ENCODE measurements around the gene B4GALT3.

The B4GALT3 gene

GRCh38 chr1:161195171-161195570 lies 17.9 kb upstream of the B4GALT3 start:
- no peaks in the 10 kb centered on the region for H3K9me3 ChIP-seq (ENCODE audit: control insufficient read depth in 1 of 2, low read length in 2 of 2)
- peak overlapping the region; percentile 36 to 68 for H3K4me3 ChIP-seq (ENCODE audit: low read depth in 1 of 2, low read length in 2 of 2)
- H3K27ac ChIP-seq (ENCODE audit: low read length) = no peak overlapping the region
- no peaks in the 10 kb centered on the region for H3K27me3 ChIP-seq (ENCODE audit: low read depth, low read length)
- H3K36me3 ChIP-seq (ENCODE audit: control insufficient read depth in 1 of 2, insufficient read depth in 2 of 2, low read length in 2 of 2) = peaks cover 17 to 18% of the 10 kb centered on the region in 2 donors
- peaks cover 12 to 38% of the 10 kb centered on the region in 2 donors for H3K4me1 ChIP-seq (ENCODE audit: control insufficient read depth in 1 of 2, insufficient read depth in 2 of 2, low read length in 2 of 2)

- H3K27me3 ChIP-seq (ENCODE audit: low read depth, low read length) = no peaks in the 10 kb centered on the region
- peaks cover 17 to 18% of the 10 kb centered on the region in 2 donors for H3K36me3 ChIP-seq (ENCODE audit: control insufficient read depth in 1 of 2, insufficient read depth in 2 of 2, low read length in 2 of 2)
- H3K9me3 ChIP-seq (ENCODE audit: control insufficient read depth in 1 of 2, low read length in 2 of 2) = no peaks in the 10 kb centered on the region
- peaks cover 12 to 33% of the 10 kb centered on the region in 2 donors for H3K4me1 ChIP-seq (ENCODE audit: control insufficient read depth in 1 of 2, insufficient read depth in 2 of 2, low read length in 2 of 2)
- no peak overlapping the region for H3K27ac ChIP-seq (ENCODE audit: low read length)
- no peak overlapping the region for H3K4me3 ChIP-seq (ENCODE audit: low read depth in 1 of 2, low read length in 2 of 2)
Observed at GRCh38 chr1:161193561-161194235, 16.4 kb upstream of the B4GALT3 start.

- peak overlapping the region; percentile 23 for H3K27ac ChIP-seq (ENCODE audit: low read length)
- H3K4me3 ChIP-seq (ENCODE audit: low read depth in 1 of 2, low read length in 2 of 2) = no peak overlapping the region
- H3K36me3 ChIP-seq (ENCODE audit: control insufficient read depth in 1 of 2, insufficient read depth in 2 of 2, low read length in 2 of 2) = peaks cover 17 to 18% of the 10 kb centered on the region in 2 donors
- H3K9me3 ChIP-seq (ENCODE audit: control insufficient read depth in 1 of 2, low read length in 2 of 2) = no peaks in the 10 kb centered on the region
- H3K27me3 ChIP-seq (ENCODE audit: low read depth, low read length) = no peaks in the 10 kb centered on the region
- H3K4me1 ChIP-seq (ENCODE audit: control insufficient read depth in 1 of 2, insufficient read depth in 2 of 2, low read length in 2 of 2) = peaks cover 12 to 25% of the 10 kb centered on the region in 2 donors
Observed at GRCh38 chr1:161192476-161193465, 15.5 kb upstream of the B4GALT3 start.

GRCh38 chr1:161191971-161192370 lies 14.7 kb upstream of the B4GALT3 start:
- Histone ChIP-seq H3K9me3 (ENCODE audit: control insufficient read depth in 1 of 2, low read length in 2 of 2) (no peaks in the 10 kb centered on the region), H3K36me3 (ENCODE audit: control insufficient read depth in 1 of 2, insufficient read depth in 2 of 2, low read length in 2 of 2) (peaks cover 17 to 18% of the 10 kb centered on the region in 2 donors), H3K4me3 (ENCODE audit: low read depth in 1 of 2, low read length in 2 of 2) (no peak overlapping the region), H3K27ac (ENCODE audit: low read length) (no peak overlapping the region), H3K4me1 (ENCODE audit: control insufficient read depth in 1 of 2, insufficient read depth in 2 of 2, low read length in 2 of 2) (peaks cover 12 to 18% of the 10 kb centered on the region in 2 donors), H3K27me3 (ENCODE audit: low read depth, low read length) (no peaks in the 10 kb centered on the region)

GRCh38 chr1:161190962-161191521 lies 13.7 kb upstream of the B4GALT3 start:
- H3K9me3 ChIP-seq (ENCODE audit: control insufficient read depth in 1 of 2, low read length in 2 of 2) = no peaks in the 10 kb centered on the region
- H3K4me1 ChIP-seq (ENCODE audit: control insufficient read depth in 1 of 2, insufficient read depth in 2 of 2, low read length in 2 of 2) = peaks cover 11 to 16% of the 10 kb centered on the region in 2 donors
- no peak overlapping the region for H3K27ac ChIP-seq (ENCODE audit: low read length)
- H3K4me3 ChIP-seq (ENCODE audit: low read depth in 1 of 2, low read length in 2 of 2) = no peak overlapping the region
- H3K36me3 ChIP-seq (ENCODE audit: control insufficient read depth in 1 of 2, insufficient read depth in 2 of 2, low read length in 2 of 2) = peaks cover 16 to 17% of the 10 kb centered on the region in 2 donors
- H3K27me3 ChIP-seq (ENCODE audit: low read depth, low read length) = no peaks in the 10 kb centered on the region

- Histone ChIP-seq H3K36me3 (ENCODE audit: control insufficient read depth in 1 of 2, insufficient read depth in 2 of 2, low read length in 2 of 2) (peaks cover 11 to 12% of the 10 kb centered on the region in 2 donors), H3K27ac (ENCODE audit: low read length) (no peak overlapping the region), H3K4me1 (ENCODE audit: control insufficient read depth in 1 of 2, insufficient read depth in 2 of 2, low read length in 2 of 2) (peaks cover 11 to 16% of the 10 kb centered on the region in 2 donors), H3K27me3 (ENCODE audit: low read depth, low read length) (no peaks in the 10 kb centered on the region), H3K9me3 (ENCODE audit: control insufficient read depth in 1 of 2, low read length in 2 of 2) (no peaks in the 10 kb centered on the region), H3K4me3 (ENCODE audit: low read depth in 1 of 2, low read length in 2 of 2) (no peak overlapping the region)
Observed at GRCh38 chr1:161189036-161189435, 11.7 kb upstream of the B4GALT3 start.

- Histone ChIP-seq H3K27me3 (ENCODE audit: low read depth, low read length) (no peaks in the 10 kb centered on the region), H3K27ac (ENCODE audit: low read length) (no peak overlapping the region), H3K36me3 (ENCODE audit: control insufficient read depth in 1 of 2, insufficient read depth in 2 of 2, low read length in 2 of 2) (peaks cover 11 to 12% of the 10 kb centered on the region in 2 donors), H3K4me3 (ENCODE audit: low read depth in 1 of 2, low read length in 2 of 2) (no peak overlapping the region), H3K9me3 (ENCODE audit: control insufficient read depth in 1 of 2, low read length in 2 of 2) (no peaks in the 10 kb centered on the region), H3K4me1 (ENCODE audit: control insufficient read depth in 1 of 2, insufficient read depth in 2 of 2, low read length in 2 of 2) (peaks cover 9 to 16% of the 10 kb centered on the region in 2 donors)
Observed at GRCh38 chr1:161188381-161188780, 11.1 kb upstream of the B4GALT3 start.

GRCh38 chr1:161187311-161187710 lies 10.0 kb upstream of the B4GALT3 start:
- Histone ChIP-seq H3K27ac (ENCODE audit: low read length) (no peak overlapping the region), H3K36me3 (ENCODE audit: control insufficient read depth in 1 of 2, insufficient read depth in 2 of 2, low read length in 2 of 2) (peaks cover 11% of the 10 kb centered on the region in 2 donors), H3K9me3 (ENCODE audit: control insufficient read depth in 1 of 2, low read length in 2 of 2) (no peaks in the 10 kb centered on the region), H3K4me3 (ENCODE audit: low read depth in 1 of 2, low read length in 2 of 2) (no peak overlapping the region), H3K4me1 (ENCODE audit: control insufficient read depth in 1 of 2, insufficient read depth in 2 of 2, low read length in 2 of 2) (peaks cover 0 to 8% of the 10 kb centered on the region in 2 donors), H3K27me3 (ENCODE audit: low read depth, low read length) (no peaks in the 10 kb centered on the region)

- H3K27me3 ChIP-seq (ENCODE audit: low read depth, low read length) = no peaks in the 10 kb centered on the region
- no peak overlapping the region for H3K4me3 ChIP-seq (ENCODE audit: low read depth in 1 of 2, low read length in 2 of 2)
- no peaks in the 10 kb centered on the region for H3K9me3 ChIP-seq (ENCODE audit: control insufficient read depth in 1 of 2, low read length in 2 of 2)
- peaks cover 0 to 2% of the 10 kb centered on the region in 2 donors for H3K36me3 ChIP-seq (ENCODE audit: control insufficient read depth in 1 of 2, insufficient read depth in 2 of 2, low read length in 2 of 2)
- H3K27ac ChIP-seq (ENCODE audit: low read length) = peak overlapping the region; percentile 82
- peaks cover 0 to 8% of the 10 kb centered on the region in 2 donors for H3K4me1 ChIP-seq (ENCODE audit: control insufficient read depth in 1 of 2, insufficient read depth in 2 of 2, low read length in 2 of 2)
Observed at GRCh38 chr1:161185732-161186311, 8.5 kb upstream of the B4GALT3 start.

GRCh38 chr1:161185282-161185682 lies 8.0 kb upstream of the B4GALT3 start:
- Histone ChIP-seq H3K4me3 (ENCODE audit: low read depth in 1 of 2, low read length in 2 of 2) (no peak overlapping the region), H3K9me3 (ENCODE audit: control insufficient read depth in 1 of 2, low read length in 2 of 2) (no peaks in the 10 kb centered on the region), H3K27me3 (ENCODE audit: low read depth, low read length) (no peaks in the 10 kb centered on the region), H3K36me3 (ENCODE audit: control insufficient read depth in 1 of 2, insufficient read depth in 2 of 2, low read length in 2 of 2) (no peaks in the 10 kb centered on the region), H3K4me1 (ENCODE audit: control insufficient read depth in 1 of 2, insufficient read depth in 2 of 2, low read length in 2 of 2) (peaks cover 0 to 8% of the 10 kb centered on the region in 2 donors), H3K27ac (ENCODE audit: low read length) (peak overlapping the region; percentile 82)

GRCh38 chr1:161182214-161182613 lies 4.9 kb upstream of the B4GALT3 start:
- no peaks in the 10 kb centered on the region for H3K27me3 ChIP-seq (ENCODE audit: low read depth, low read length)
- H3K36me3 ChIP-seq (ENCODE audit: control insufficient read depth in 1 of 2, insufficient read depth in 2 of 2, low read length in 2 of 2) = no peaks in the 10 kb centered on the region
- no peaks in the 10 kb centered on the region for H3K9me3 ChIP-seq (ENCODE audit: control insufficient read depth in 1 of 2, low read length in 2 of 2)
- H3K4me1 ChIP-seq (ENCODE audit: control insufficient read depth in 1 of 2, insufficient read depth in 2 of 2, low read length in 2 of 2) = peaks cover 0 to 18% of the 10 kb centered on the region in 2 donors
- no peak overlapping the region for H3K4me3 ChIP-seq (ENCODE audit: low read depth in 1 of 2, low read length in 2 of 2)
- H3K27ac ChIP-seq (ENCODE audit: low read length) = no peak overlapping the region
